Osteoblast (primary cell): ENCODE measurements around the gene SRRT. TPM values are rescaled to one million over a fixed set of nuclear protein-coding genes. Genes with fewer than 3 reads are reported as not detected.

Source experiments
- DNase-seq: peaks from one replicate; pipeline ENCODE4 v3.0.0; 2011; ENCODE audit warnings: low spot score, mixed read lengths; ENCODE audit not compliant: insufficient read length; ENCODE audit errors: missing footprints
- H2AFZ ChIP-seq: 2 replicates; pipeline ENCODE4 v1.6.0; 2011; ENCODE audit warnings: mild to moderate bottlenecking, low read length
- H3K27ac ChIP-seq: 2 replicates; pipeline ENCODE4 v1.5.1; 2011; ENCODE audit warnings: mild to moderate bottlenecking, low read depth, low read length, moderate library complexity
- H3K27me3 ChIP-seq: 2 replicates; pipeline ENCODE4 v1.6.0; 2012; ENCODE audit warnings: mild to moderate bottlenecking, control low read depth, inconsistent platforms, low read length, moderate library complexity; ENCODE audit not compliant: insufficient read depth
- H3K36me3 ChIP-seq: 2 replicates; pipeline ENCODE4 v1.5.1; 2011; ENCODE audit warnings: mild to moderate bottlenecking, low read length, control low read depth, moderate library complexity; ENCODE audit not compliant: insufficient read depth
- H3K4me1 ChIP-seq: 2 replicates; pipeline ENCODE4 v1.5.1; 2011; ENCODE audit warnings: mild to moderate bottlenecking, low read length, control low read depth, moderate library complexity; ENCODE audit not compliant: insufficient read depth
- H3K4me2 ChIP-seq: 2 replicates; pipeline ENCODE4 v1.6.0; 2011; ENCODE audit warnings: mild to moderate bottlenecking, low read length; ENCODE audit not compliant: insufficient read depth
- H3K4me3 ChIP-seq: fragments of 200-600 bp; sonication (generic); 3 replicates; pipeline ENCODE4 v1.5.1; 2012; ENCODE audit warnings: mild to moderate bottlenecking, low read length, inconsistent platforms; ENCODE audit not compliant: insufficient read depth
- H3K79me2 ChIP-seq: 2 replicates; pipeline ENCODE4 v1.6.0; 2012; ENCODE audit warnings: mild to moderate bottlenecking, low read length, control low read depth, inconsistent platforms; ENCODE audit not compliant: insufficient read depth
- H3K9me3 ChIP-seq: 2 replicates; pipeline ENCODE4 v1.5.1; 2011; ENCODE audit warnings: low read depth, low read length, control low read depth
- H4K20me1 ChIP-seq: 2 replicates; pipeline ENCODE4 v1.6.0; 2012; ENCODE audit warnings: mild to moderate bottlenecking, low read length, control low read depth; ENCODE audit not compliant: insufficient read depth
- total RNA-seq: library from RNA; depleted of rRNA; stranded (reverse); fragments of >200 nt; gene quantifications from 2 replicates; pipeline ENCODE4 v1.2.3, GENCODE V29; 2012
- TF ChIP-seq, protein P1 (sequence below): IDR thresholded peaks from 2 replicates; pipeline ENCODE4 v1.5.1; 2011; ENCODE audit warnings: mild to moderate bottlenecking, low read depth, low read length, moderate library complexity; ENCODE audit errors: extremely low read depth

Gene SRRT
- total RNA-seq, 1 donor, result 42.0 TPM

DNA sequence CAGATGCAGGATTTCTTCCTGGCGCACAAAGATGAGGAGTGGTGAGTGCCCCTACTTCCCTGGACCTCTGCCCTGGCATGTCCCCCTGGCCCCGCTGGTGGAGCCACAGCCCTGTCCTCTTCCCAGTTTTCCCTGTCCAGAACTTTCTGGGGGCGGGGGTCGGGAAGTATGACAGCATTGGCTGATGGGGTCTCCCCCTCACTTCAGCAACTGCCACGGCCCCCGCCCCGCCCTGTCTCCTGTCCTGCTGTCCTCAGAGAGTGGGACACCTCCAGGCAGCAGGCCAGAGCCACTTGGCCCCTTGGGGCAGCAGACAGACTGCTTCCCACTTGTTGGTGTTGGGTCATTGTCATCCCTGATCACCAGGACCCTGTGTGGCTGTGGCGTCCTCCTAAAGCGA is 7.3 kb downstream of the SRRT start:
- Histone ChIP-seq H3K79me2 (peaks cover 83% of the 10 kb centered on the region), H3K27ac (no peak overlapping the region), H2AFZ (no peak overlapping the region), H3K36me3 (peaks cover 91% of the 10 kb centered on the region), H3K4me1 (no peaks in the 10 kb centered on the region), H3K9me3 (no peaks in the 10 kb centered on the region), H3K4me2 (no peak overlapping the region), H3K4me3 (no peak overlapping the region), H3K27me3 (no peaks in the 10 kb centered on the region), H4K20me1 (peaks cover 28% of the 10 kb centered on the region)
- DNase-seq, result peak; percentile 80
- TF ChIP-seq, protein P1, sequence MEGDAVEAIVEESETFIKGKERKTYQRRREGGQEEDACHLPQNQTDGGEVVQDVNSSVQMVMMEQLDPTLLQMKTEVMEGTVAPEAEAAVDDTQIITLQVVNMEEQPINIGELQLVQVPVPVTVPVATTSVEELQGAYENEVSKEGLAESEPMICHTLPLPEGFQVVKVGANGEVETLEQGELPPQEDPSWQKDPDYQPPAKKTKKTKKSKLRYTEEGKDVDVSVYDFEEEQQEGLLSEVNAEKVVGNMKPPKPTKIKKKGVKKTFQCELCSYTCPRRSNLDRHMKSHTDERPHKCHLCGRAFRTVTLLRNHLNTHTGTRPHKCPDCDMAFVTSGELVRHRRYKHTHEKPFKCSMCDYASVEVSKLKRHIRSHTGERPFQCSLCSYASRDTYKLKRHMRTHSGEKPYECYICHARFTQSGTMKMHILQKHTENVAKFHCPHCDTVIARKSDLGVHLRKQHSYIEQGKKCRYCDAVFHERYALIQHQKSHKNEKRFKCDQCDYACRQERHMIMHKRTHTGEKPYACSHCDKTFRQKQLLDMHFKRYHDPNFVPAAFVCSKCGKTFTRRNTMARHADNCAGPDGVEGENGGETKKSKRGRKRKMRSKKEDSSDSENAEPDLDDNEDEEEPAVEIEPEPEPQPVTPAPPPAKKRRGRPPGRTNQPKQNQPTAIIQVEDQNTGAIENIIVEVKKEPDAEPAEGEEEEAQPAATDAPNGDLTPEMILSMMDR, result no peak

- DNase-seq, result peak; percentile 51
- no peaks in the 10 kb centered on the region for H3K27me3 ChIP-seq
- H3K4me2 ChIP-seq, result no peak overlapping the region
- H3K4me1 ChIP-seq, result no peaks in the 10 kb centered on the region
- no peak overlapping the region for H2AFZ ChIP-seq
- TF ChIP-seq, protein P1, result no peak
- peaks cover 24% of the 10 kb centered on the region for H4K20me1 ChIP-seq
- H3K79me2 ChIP-seq, result peaks cover 83% of the 10 kb centered on the region
- no peak overlapping the region for H3K4me3 ChIP-seq
- no peaks in the 10 kb centered on the region for H3K9me3 ChIP-seq
- no peak overlapping the region for H3K27ac ChIP-seq
- H3K36me3 ChIP-seq, result peaks cover 91% of the 10 kb centered on the region
These were observed 8.1 kb downstream of the SRRT start for GRCh38 chr7:100882785-100883526.

DNA sequence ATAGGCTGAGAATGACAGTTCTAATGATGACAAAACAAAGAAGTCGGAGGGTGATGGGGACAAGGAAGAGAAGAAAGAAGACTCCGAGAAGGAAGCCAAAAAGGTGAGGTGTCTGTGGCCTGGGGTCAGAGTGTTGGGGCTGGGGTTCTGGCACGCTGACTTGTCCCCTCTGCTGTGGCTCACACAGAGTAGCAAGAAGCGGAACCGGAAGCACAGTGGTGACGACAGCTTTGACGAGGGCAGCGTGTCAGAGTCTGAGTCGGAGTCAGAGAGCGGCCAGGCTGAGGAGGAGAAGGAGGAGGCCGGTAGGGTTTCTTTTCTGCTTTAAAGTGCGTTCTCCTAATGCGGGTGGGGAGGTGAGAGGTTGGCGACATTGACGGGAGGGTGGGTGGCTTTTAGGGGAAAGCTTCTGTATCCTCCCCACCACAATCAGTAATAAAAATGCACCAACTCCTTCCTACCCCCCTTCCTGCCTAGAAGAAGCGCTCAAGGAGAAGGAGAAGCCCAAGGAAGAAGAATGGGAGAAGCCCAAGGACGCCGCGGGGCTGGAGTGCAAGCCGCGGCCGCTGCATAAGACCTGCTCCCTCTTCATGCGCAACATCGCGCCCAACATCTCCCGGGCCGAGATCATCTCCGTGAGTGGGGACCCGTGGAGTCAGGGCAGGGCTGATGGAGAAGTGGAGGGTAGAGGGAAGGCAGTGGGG is 10.0 kb downstream of the SRRT start:
- peaks cover 23% of the 10 kb centered on the region for H4K20me1 ChIP-seq
- H3K4me2 ChIP-seq, result no peak overlapping the region
- peaks cover 78% of the 10 kb centered on the region for H3K79me2 ChIP-seq
- H2AFZ ChIP-seq, result no peak overlapping the region
- no peaks in the 10 kb centered on the region for H3K9me3 ChIP-seq
- peak; percentile 64 for DNase-seq
- peaks cover 85% of the 10 kb centered on the region for H3K36me3 ChIP-seq
- no peak overlapping the region for H3K27ac ChIP-seq
- TF ChIP-seq, protein P1, result no peak
- H3K27me3 ChIP-seq, result no peaks in the 10 kb centered on the region
- no peak overlapping the region for H3K4me3 ChIP-seq
- H3K4me1 ChIP-seq, result peaks cover 11% of the 10 kb centered on the region
